ENCODE measurements around the gene CTSZ. TPM values are rescaled to one million over a fixed set of nuclear protein-coding genes. Genes with fewer than 3 reads are reported as not detected.

The CTSZ gene
- total and polyA plus RNA-seq, 2 of the 4 experiments (the other 2 are of a cell fraction) = 46.1 to 88.5 TPM

- H3K4me1 ChIP-seq (ENCODE audit: control insufficient read depth, insufficient read depth, low read length) = peaks cover 13% of the 10 kb centered on the region
- DNase-seq (no peak), ATAC-seq (ENCODE audit: low read depth) (no peak)
- peak overlapping the region; percentile 44 for H2AK9ac ChIP-seq (replicated peaks; ENCODE audit: low read depth, low read length, poor library complexity)
- no peak overlapping the region for H4K91ac ChIP-seq (ENCODE audit: insufficient read depth, low read depth, low read length)
- CTCF ChIA-PET = no interaction called here
- no peak overlapping the region for H4K8ac ChIP-seq (ENCODE audit: low read depth in 2 of 2, low read length in 2 of 2)
- H2BK20ac ChIP-seq (ENCODE audit: low read depth, low read length) = no peak overlapping the region
- intact Hi-C loops (cut with micrococcal nuclease) (no loop called here), dilution Hi-C loops (cut with HindIII; ENCODE audit: low sequenced_read_pairs, unreplicated experiment) (no loop called here), in situ Hi-C loops (cut with MboI; ENCODE audit: low sequenced_read_pairs) (no loop called here)
- WGBS, 2 experiments (ENCODE audit: extremely low coverage in 2 of 2, insufficient read length in 1 of 2) = 100% methylated on average over 4 of the region's 16 CpGs; no CpG with 5 or more reads in 1 of the 2 experiments
- H2BK120ac ChIP-seq (ENCODE audit: low read depth, low read length) = no peak overlapping the region
- H2AK5ac ChIP-seq (ENCODE audit: low read depth, low read length) = no peak overlapping the region
- peaks cover 1% of the 10 kb centered on the region for H3K36me3 ChIP-seq (ENCODE audit: control insufficient read depth, insufficient read depth, low read length)
- no peak overlapping the region for H4K5ac ChIP-seq (ENCODE audit: low read depth, low read length)
- H4K20me1 ChIP-seq (ENCODE audit: insufficient read depth, low read length) = peaks cover 9% of the 10 kb centered on the region
- H3K56ac ChIP-seq (ENCODE audit: extremely low read depth, insufficient read depth, low read length) = no peak overlapping the region
- TF ChIP-seq ELK1 (IDR thresholded peaks at IDR 0.05; ENCODE audit: borderline replicate concordance, low read depth, low read length) (no peak), RAD21 (IDR thresholded peaks at IDR 0.05; ENCODE audit: low read length) (no peak), MAFK (IDR thresholded peaks at IDR 0.05; ENCODE audit: low read depth, low read length) (no peak), USF2 (IDR thresholded peaks at IDR 0.05; ENCODE audit: low read depth, low read length) (no peak)
- no peak overlapping the region for H2BK15ac ChIP-seq (ENCODE audit: low read depth, low read length)
- no peaks in the 10 kb centered on the region for H3K9me3 ChIP-seq (ENCODE audit: control insufficient read depth, insufficient read depth, low read length)
- no peak overlapping the region for H3K4me3 ChIP-seq (ENCODE audit: insufficient read depth, low read depth, low read length)
- no peaks in the 10 kb centered on the region for H3K27me3 ChIP-seq (ENCODE audit: control insufficient read depth, insufficient read depth, low read length)
- H3K4me2 ChIP-seq (ENCODE audit: low read depth, low read length) = no peak overlapping the region
- no peak overlapping the region for H2BK5ac ChIP-seq (ENCODE audit: low read depth, low read length, poor library complexity, severe bottlenecking)
- H3K23ac ChIP-seq (ENCODE audit: low read depth, low read length) = no peak overlapping the region
- peaks cover 17% of the 10 kb centered on the region for H3K9me1 ChIP-seq (ENCODE audit: insufficient read depth, low read length)
- POLR2A ChIA-PET (ENCODE audit: unreplicated experiment) = no interaction called here
- BruUV-seq (replicated peaks) = no TSS peak
- H3K4ac ChIP-seq (ENCODE audit: low read depth, low read length) = no peak overlapping the region
- H3K14ac ChIP-seq (replicated peaks; ENCODE audit: low read depth, low read length) = no peak overlapping the region
- no peak overlapping the region for H3K27ac ChIP-seq (ENCODE audit: insufficient read depth, low read length)
- peaks cover 0 to 13% of the 10 kb centered on the region in 2 experiments; a peak in 2 of 4 replicates for H3K79me1 ChIP-seq (ENCODE audit: low read depth in 1 of 2, low read length in 2 of 2)
- no peak overlapping the region for H3K18ac ChIP-seq (ENCODE audit: low read depth, low read length)
- H2AFZ ChIP-seq (replicated peaks; ENCODE audit: low read length, poor library complexity) = peak overlapping the region; percentile 40
- no peak overlapping the region for H3K9ac ChIP-seq (ENCODE audit: low read depth, low read length)
Observed at GRCh38 chr20:59017493-59018231, 10.6 kb upstream of the CTSZ start.

Measured in IMR-90 (cell line).